ENCODE results near the gene S100A14. TPM values are rescaled to one million over a fixed set of nuclear protein-coding genes. Genes with fewer than 3 reads are reported as not detected.
"Not testable (repeated sequence)": the region's sequence is repeated elsewhere in the genome, so short reads cannot be mapped to it uniquely, and the experiment has no call there.

S100A14 gene
- total and polyA plus RNA-seq, 9 of the 15 experiments (the other 6 are each of a cell fraction or from before 2014, with no cell fraction given) = 0.10 to 0.64 (median 0.24) TPM; not detected in 3

DNA sequence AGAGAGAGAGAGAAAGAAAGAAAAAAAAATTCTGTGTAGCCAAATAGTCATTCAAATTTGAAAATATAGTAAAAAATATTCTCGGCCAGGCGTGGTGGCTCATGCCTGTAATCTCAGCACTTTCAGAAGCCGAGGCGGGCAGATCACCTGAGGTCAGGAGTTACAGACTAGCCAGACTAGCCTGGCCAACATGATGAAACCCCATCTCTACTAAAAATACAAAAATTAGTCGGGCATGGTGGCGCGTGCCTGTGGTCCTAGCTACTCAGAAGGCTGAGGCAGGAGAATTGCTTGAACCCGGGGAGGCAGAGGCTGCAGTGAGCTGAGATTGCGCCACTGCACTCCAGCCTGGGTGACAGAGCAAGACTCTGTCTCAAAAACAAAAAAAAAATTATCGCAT, 28.1 kb downstream of the S100A14 start:
- H3K4me2 ChIP-seq (ENCODE audit: insufficient read depth, low read length); CTCF ChIA-PET (ENCODE audit: low intra/inter-chr PET ratio): not testable (repeated sequence)

DNA sequence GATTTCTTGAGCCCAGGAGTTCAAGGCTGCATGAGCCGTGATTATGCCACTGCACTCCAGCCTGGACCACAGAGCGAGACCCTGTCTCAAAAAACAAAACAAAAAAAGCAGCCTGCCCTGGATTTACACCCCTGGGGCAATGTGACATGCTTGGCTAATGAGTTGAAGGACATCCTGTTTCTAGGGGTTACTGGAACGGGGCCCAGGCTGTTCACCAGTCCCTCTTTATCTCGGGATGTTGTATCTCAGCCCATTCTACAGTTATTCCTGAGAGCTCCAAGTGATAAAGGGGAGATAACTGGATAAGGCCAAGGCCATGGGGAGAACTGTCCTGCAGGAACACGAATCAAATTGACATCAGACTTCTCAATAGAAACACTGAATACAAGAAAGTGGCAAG, 28.8 kb downstream of the S100A14 start:
- Histone ChIP-seq H3K27ac (ENCODE audit: extremely low read depth, low read depth, low read length) (no peak overlapping the region), H3K9me3 (replicated peaks; ENCODE audit: control insufficient read depth, insufficient read depth, low read depth, low read length) (no peaks in the 10 kb centered on the region), H3K4me2 (ENCODE audit: insufficient read depth, low read length) (no peak overlapping the region), H3K79me2 (ENCODE audit: control insufficient read depth, insufficient read depth, low read length) (no peaks in the 10 kb centered on the region), H3K27me3 (ENCODE audit: control insufficient read depth in 2 of 2, insufficient read depth in 2 of 2, low read length in 2 of 2) (no peaks in the 10 kb centered on the region), H3K9me1 (ENCODE audit: control insufficient read depth, insufficient read depth, low read length) (no peaks in the 10 kb centered on the region), H4K20me1 (replicated peaks; ENCODE audit: control insufficient read depth, insufficient read depth, low read length) (no peaks in the 10 kb centered on the region), H3K4me3 (no peak overlapping the region), H3K36me3 (ENCODE audit: control insufficient read depth, insufficient read depth, low read length) (no peaks in the 10 kb centered on the region), H3K4me1 (replicated peaks in 1 of 2; ENCODE audit: control insufficient read depth in 2 of 2, insufficient read depth in 2 of 2, low read length in 2 of 2) (peaks cover 0 to 6% of the 10 kb centered on the region in 2 experiments; a peak in 1 of 5 replicates), H3K9ac (ENCODE audit: insufficient read depth in 1 of 2, low read depth in 2 of 2, low read length in 2 of 2) (no peak overlapping the region; a peak in 1 of 4 replicates), H2AFZ (ENCODE audit: low read depth, low read length) (no peak overlapping the region)
- DNase-seq (ENCODE audit: extremely low read depth in 1 of 4, low spot score in 3 of 4) = no peak
- WGBS (ENCODE audit: insufficient coverage, low coverage, missing lambda C conversion rate) = 19% methylated on average over 5 of the region's 5 CpGs
- ATAC-seq = no peak
- CTCF ChIA-PET (ENCODE audit: low intra/inter-chr PET ratio) = no interaction called here
- BruUV-seq (replicated peaks) = no TSS peak
- TF ChIP-seq RFX1 (IDR thresholded peaks at IDR 0.05) (peak; percentile 39), TARDBP (IDR thresholded peaks at IDR 0.05) (no peak), SREBF1 (IDR thresholded peaks at IDR 0.05; ENCODE audit: borderline replicate concordance, low read depth, low read length) (no peak), RBM14 (IDR thresholded peaks at IDR 0.05; ENCODE audit: borderline replicate concordance, insufficient read depth, low read depth, low read length) (no peak), PCBP2 (IDR thresholded peaks at IDR 0.05; ENCODE audit: low read depth, low read length, poor library complexity, severe bottlenecking) (no peak), CREBBP (IDR thresholded peaks at IDR 0.05; ENCODE audit: low read depth, low read length) (no peak), ZNF121 (CRISPR knock-in tag; conservative IDR thresholded peaks at IDR 0.05) (peak; percentile 38; the same call in 1 of the 2 replicates)
- intact Hi-C loops (cut with micrococcal nuclease) (no loop called here), in situ Hi-C loops (cut with MboI) (no loop called here)
- no peak for FAIRE-seq
- POLR2A ChIA-PET = interaction anchor here (1.2 to 1.8 kb wide), 2 partner anchors 29 to 67 kb away, joined by 4 read pairs; partner anchors contain the start of gene S100A14

More for the DNA sequence above, 28.1 kb downstream of the S100A14 start:
- ATAC-seq; H3K4me3 ChIP-seq; FAIRE-seq; H3K36me3 ChIP-seq (ENCODE audit: control insufficient read depth, insufficient read depth, low read length); H2AFZ ChIP-seq (ENCODE audit: low read depth, low read length); H3K4me1 ChIP-seq (replicated peaks in 1 of 2; ENCODE audit: control insufficient read depth in 2 of 2, insufficient read depth in 2 of 2, low read length in 2 of 2); H3K79me2 ChIP-seq (ENCODE audit: control insufficient read depth, insufficient read depth, low read length); H3K9me1 ChIP-seq (ENCODE audit: control insufficient read depth, insufficient read depth, low read length); H3K9me3 ChIP-seq (replicated peaks; ENCODE audit: control insufficient read depth, insufficient read depth, low read depth, low read length); H4K20me1 ChIP-seq (replicated peaks; ENCODE audit: control insufficient read depth, insufficient read depth, low read length); in situ Hi-C loops (cut with MboI); H3K27me3 ChIP-seq (ENCODE audit: control insufficient read depth in 2 of 2, insufficient read depth in 2 of 2, low read length in 2 of 2); BruUV-seq (replicated peaks); intact Hi-C loops (cut with micrococcal nuclease); DNase-seq (ENCODE audit: extremely low read depth in 1 of 4, low spot score in 3 of 4); POLR2A ChIA-PET; H3K9ac ChIP-seq (ENCODE audit: insufficient read depth in 1 of 2, low read depth in 2 of 2, low read length in 2 of 2); H3K27ac ChIP-seq (ENCODE audit: extremely low read depth, low read depth, low read length); TF ChIP-seq CEBPG (CRISPR knock-in tag; IDR thresholded peaks at IDR 0.05): not testable (repeated sequence)
- 0 out of 4 replicates have a peak, but pooled peaks of 1 of the 2 experiments have one; percentile 9 for TF ChIP-seq CEBPG (tag; conservative IDR thresholded peaks at IDR 0.05 in 1 of 2, IDR thresholded peaks at IDR 0.05 in 1 of 2)
- TF ChIP-seq CEBPB (tag; IDR thresholded peaks at IDR 0.05) = peak; percentile 54
- WGBS (ENCODE audit: insufficient coverage, low coverage, missing lambda C conversion rate) = 42% methylated on average over 9 of the region's 10 CpGs

Data from K562 (cell line).